DMS114 treated with DMSO at 0.1 percent for 48 hours (cell line): ENCODE measurements around the gene HDX.
"Not testable (repeated sequence)": the region's sequence is repeated elsewhere in the genome, so short reads cannot be mapped to it uniquely, and the experiment has no call there.

Experiments
- DNase-seq: peaks from one replicate; lab custom pipeline; 2025; ENCODE audit not compliant: unreplicated experiment; lab: John Stamatoyannopoulos, UW

Gene HDX

GRCh38 chrX:84339507-84340364 lies 162.5 kb downstream of the HDX start:
- peak; percentile 0 for DNase-seq

- no peak for DNase-seq
These were observed 165.6 kb downstream of the HDX start for GRCh38 chrX:84336646-84337045.

GRCh38 chrX:84335121-84335520 lies 167.1 kb downstream of the HDX start:
- no peak for DNase-seq

GRCh38 chrX:84322083-84322827 lies 180.0 kb downstream of the HDX start:
- no peak for DNase-seq

- no peak for DNase-seq
These were observed 181.6 kb downstream of the HDX start for GRCh38 chrX:84320614-84321013.

- DNase-seq = no peak
These were observed 182.2 kb downstream of the HDX start for GRCh38 chrX:84320023-84320422.

- DNase-seq = no peak
These were observed 183.6 kb downstream of the HDX start for GRCh38 chrX:84318661-84319060.

GRCh38 chrX:84315946-84316345 lies 186.3 kb downstream of the HDX start:
- not testable (repeated sequence) for DNase-seq
